Measurements from ENCODE around the gene TMEM259. TPM values are rescaled to one million over a fixed set of nuclear protein-coding genes. Genes with fewer than 3 reads are reported as not detected.

TMEM259 gene
- total and polyA plus RNA-seq, 7 donors: 67.1 to 133 (median 88.8) TPM

GRCh38 chr19:1049800-1050199, 28.9 kb upstream of the TMEM259 start:
- 62 to 75% (median 67%) methylated on average over 10 to 11 of the region's 11 CpGs for WGBS, 3 donors
- Histone ChIP-seq H3K4me3 (no peak overlapping the region), H3K27ac (no peak overlapping the region), H3K27me3 (ENCODE audit: insufficient read depth in 3 of 3, low read length in 2 of 3) (no peaks in the 10 kb centered on the region), H3K36me3 (ENCODE audit: insufficient read depth in 1 of 2, low read depth in 1 of 2) (peaks cover 0 to 36% of the 10 kb centered on the region in 2 donors), H3K4me1 (no peaks in the 10 kb centered on the region), H3K9me3 (no peaks in the 10 kb centered on the region)
- ATAC-seq: no peak
- intact Hi-C loops (cut with DNase I): no loop called here
- TF ChIP-seq, protein P1, sequence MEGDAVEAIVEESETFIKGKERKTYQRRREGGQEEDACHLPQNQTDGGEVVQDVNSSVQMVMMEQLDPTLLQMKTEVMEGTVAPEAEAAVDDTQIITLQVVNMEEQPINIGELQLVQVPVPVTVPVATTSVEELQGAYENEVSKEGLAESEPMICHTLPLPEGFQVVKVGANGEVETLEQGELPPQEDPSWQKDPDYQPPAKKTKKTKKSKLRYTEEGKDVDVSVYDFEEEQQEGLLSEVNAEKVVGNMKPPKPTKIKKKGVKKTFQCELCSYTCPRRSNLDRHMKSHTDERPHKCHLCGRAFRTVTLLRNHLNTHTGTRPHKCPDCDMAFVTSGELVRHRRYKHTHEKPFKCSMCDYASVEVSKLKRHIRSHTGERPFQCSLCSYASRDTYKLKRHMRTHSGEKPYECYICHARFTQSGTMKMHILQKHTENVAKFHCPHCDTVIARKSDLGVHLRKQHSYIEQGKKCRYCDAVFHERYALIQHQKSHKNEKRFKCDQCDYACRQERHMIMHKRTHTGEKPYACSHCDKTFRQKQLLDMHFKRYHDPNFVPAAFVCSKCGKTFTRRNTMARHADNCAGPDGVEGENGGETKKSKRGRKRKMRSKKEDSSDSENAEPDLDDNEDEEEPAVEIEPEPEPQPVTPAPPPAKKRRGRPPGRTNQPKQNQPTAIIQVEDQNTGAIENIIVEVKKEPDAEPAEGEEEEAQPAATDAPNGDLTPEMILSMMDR (IDR thresholded peaks at IDR 0.05): no peak
- no peak for DNase-seq

DNA sequence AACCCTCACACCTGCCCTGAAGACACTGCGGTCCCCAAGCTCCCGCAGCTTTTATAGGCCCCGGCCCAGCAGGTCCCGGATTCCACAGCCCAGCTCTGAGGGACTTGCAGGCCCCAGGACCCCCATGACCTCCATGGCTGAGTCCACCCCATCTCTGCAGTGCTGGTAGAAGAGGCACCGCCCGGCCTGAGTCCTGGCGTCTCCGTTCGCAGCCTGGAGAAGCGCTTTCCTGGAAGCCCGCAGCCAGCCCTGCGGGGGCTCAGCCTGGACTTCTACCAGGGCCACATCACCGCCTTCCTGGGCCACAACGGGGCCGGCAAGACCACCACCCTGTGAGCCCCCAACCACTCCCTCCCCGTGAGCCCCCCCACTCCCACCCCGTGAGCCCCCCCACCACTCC, 28.2 kb upstream of the TMEM259 start:
- Histone ChIP-seq H3K27ac (no peak overlapping the region), H3K36me3 (ENCODE audit: insufficient read depth in 1 of 2, low read depth in 1 of 2) (peaks cover 0 to 34% of the 10 kb centered on the region in 2 donors), H3K27me3 (ENCODE audit: insufficient read depth in 3 of 3, low read length in 2 of 3) (no peaks in the 10 kb centered on the region), H3K4me3 (no peak overlapping the region), H3K4me1 (no peaks in the 10 kb centered on the region), H3K9me3 (no peaks in the 10 kb centered on the region)
- intact Hi-C loops (cut with DNase I): no loop called here
- WGBS, 3 donors: 90 to 92% (median 92%) methylated on average over 15 to 17 of the region's 17 CpGs
- TF ChIP-seq, protein P1 (IDR thresholded peaks at IDR 0.05): no peak
- ATAC-seq (no peak), DNase-seq (no peak)

- H3K36me3 ChIP-seq (ENCODE audit: insufficient read depth in 1 of 2, low read depth in 1 of 2): peaks cover 0 to 31% of the 10 kb centered on the region in 2 donors
- H3K4me1 ChIP-seq: no peaks in the 10 kb centered on the region
- WGBS, 3 donors: 88 to 93% (median 90%) methylated on average over 19 to 20 of the region's 20 CpGs
- intact Hi-C loops (cut with DNase I): no loop called here
- ATAC-seq (no peak), DNase-seq (peak in 1 of 2 donors; percentile 15)
- no peak overlapping the region for H3K4me3 ChIP-seq
- TF ChIP-seq, protein P1 (IDR thresholded peaks at IDR 0.05): no peak
- no peak overlapping the region for H3K27ac ChIP-seq
- H3K9me3 ChIP-seq: no peaks in the 10 kb centered on the region
- no peaks in the 10 kb centered on the region for H3K27me3 ChIP-seq (ENCODE audit: insufficient read depth in 3 of 3, low read length in 2 of 3)
Observed at GRCh38 chr19:1047696-1048147, 26.8 kb upstream of the TMEM259 start.

- peaks cover 0 to 35% of the 10 kb centered on the region in 2 donors for H3K36me3 ChIP-seq (ENCODE audit: insufficient read depth in 1 of 2, low read depth in 1 of 2)
- TF ChIP-seq, protein P1 (IDR thresholded peaks at IDR 0.05): no peak
- peak; percentile 13 to 48 for DNase-seq
- H3K27me3 ChIP-seq (ENCODE audit: insufficient read depth in 3 of 3, low read length in 2 of 3): no peaks in the 10 kb centered on the region
- WGBS, 3 donors: 88 to 90% (median 90%) methylated on average over 69 to 77 of the region's 77 CpGs
- no peak for ATAC-seq
- intact Hi-C loops (cut with DNase I): no loop called here
- no peak overlapping the region for H3K4me3 ChIP-seq
- H3K27ac ChIP-seq: no peak overlapping the region
- H3K4me1 ChIP-seq: peaks cover 6% of the 10 kb centered on the region
- no peaks in the 10 kb centered on the region for H3K9me3 ChIP-seq
Observed at GRCh38 chr19:1046836-1047695, 26.1 kb upstream of the TMEM259 start.
